Endodermal cell (in vitro differentiated cells): ENCODE measurements around the gene DCAF11. TPM values are rescaled to one million over a fixed set of nuclear protein-coding genes. Genes with fewer than 3 reads are reported as not detected.

ENCODE experiments used
- DNase-seq: peaks from one replicate; pipeline ENCODE4 v3.0.0-alpha.2; 2017
- H3K27ac ChIP-seq: 2 replicates; pipeline ENCODE4 v1.5.1; 2013; ENCODE audit warnings: mild to moderate bottlenecking, low read depth, low read length, moderate library complexity
- H3K27me3 ChIP-seq: 2 replicates; pipeline ENCODE4 v1.6.1; 2013; ENCODE audit warnings: mild to moderate bottlenecking, low read length, moderate library complexity; ENCODE audit not compliant: insufficient read depth, control insufficient read depth, poor library complexity, severe bottlenecking
- H3K36me3 ChIP-seq: 2 replicates; pipeline ENCODE4 v1.7.0; 2013; ENCODE audit warnings: mild to moderate bottlenecking, low read length, moderate library complexity; ENCODE audit not compliant: control insufficient read depth, insufficient read depth
- H3K4me1 ChIP-seq: one replicate; pipeline ENCODE4 v1.7.0; 2013; ENCODE audit warnings: low read length; ENCODE audit not compliant: control insufficient read depth, insufficient read depth
- H3K4me3 ChIP-seq: 2 replicates; pipeline ENCODE4 v1.5.1; 2013; ENCODE audit warnings: mild to moderate bottlenecking, low read length, moderate library complexity
- H3K9ac ChIP-seq: 2 replicates; pipeline ENCODE4 v1.6.1; 2013; ENCODE audit warnings: mild to moderate bottlenecking, low read length, moderate library complexity; ENCODE audit not compliant: poor library complexity, severe bottlenecking; ENCODE audit errors: extremely low read depth
- H3K9me3 ChIP-seq: 2 replicates; pipeline ENCODE4 v1.6.1; 2013; ENCODE audit warnings: mild to moderate bottlenecking, low read length, moderate library complexity; ENCODE audit not compliant: control insufficient read depth
- H3K27ac Mint-ChIP-seq: 2 replicates; pipeline ENCODE4 v1.8.0; 2020; ENCODE audit warnings: mixed read lengths
- H3K27me3 Mint-ChIP-seq: 2 replicates; pipeline ENCODE4 v1.8.0; 2021; ENCODE audit warnings: mild to moderate bottlenecking, mixed read lengths; ENCODE audit not compliant: insufficient read depth
- H3K36me3 Mint-ChIP-seq: 2 replicates; pipeline ENCODE4 v1.8.0; 2020; ENCODE audit warnings: low read depth, mixed read lengths
- H3K4me1 Mint-ChIP-seq: 2 replicates; pipeline ENCODE4 v1.8.0; 2020; ENCODE audit warnings: mixed read lengths
- H3K4me3 Mint-ChIP-seq: 2 replicates; pipeline ENCODE4 v1.8.0; 2020; ENCODE audit warnings: mild to moderate bottlenecking, moderate library complexity, mixed read lengths
- H3K9me3 Mint-ChIP-seq: 2 replicates; pipeline ENCODE4 v1.8.0; 2020; ENCODE audit warnings: mild to moderate bottlenecking, mixed read lengths
- CTCF ChIP-seq: fragments of 200-600 bp; sonication (generic); conservative IDR thresholded peaks from 2 replicates; pipeline ENCODE4 v1.5.0; 2021; ENCODE audit warnings: antibody characterized with exemption, mild to moderate bottlenecking
- WGBS, 2 experiments: methylation state at CpG; one replicate each; pipeline versions ENCODE4 v1.1.5 to v1.1.7; 2013; ENCODE audit warnings: missing lambda C conversion rate in 2 of 2, mixed read lengths in 1 of 2; ENCODE audit not compliant: insufficient coverage in 1 of 2, insufficient read length in 1 of 2; 5-methylcytosine and 5-hydroxymethylcytosine counted together
- total RNA-seq, 2 donors: library from RNA; stranded (reverse); fragmentation: NEBNext Ultra II Directional in 1 of 2; extraction: Animal tissue kit (Norgen Biotek cat#: 25700) in 1 of 2; gene quantifications; 2 replicates in 1 of 2; 3 replicates in 1 of 2; pipeline ENCODE4 v1.2.1, GENCODE V29; 2021

The DCAF11 gene
- total RNA-seq, 2 donors from 2014 or later = 71.1 to 72.2 TPM

- no peaks in the 10 kb centered on the region for H3K27me3 ChIP-seq
- peaks cover 24% of the 10 kb centered on the region for H3K9me3 ChIP-seq
- no peaks in the 10 kb centered on the region for H3K4me1 ChIP-seq
- Mint-ChIP-seq H3K9me3 (peaks cover 30% of the 10 kb centered on the region), H3K36me3 (peaks cover 34% of the 10 kb centered on the region), H3K4me1 (peaks cover 3% of the 10 kb centered on the region), H3K27ac (no peak overlapping the region), H3K4me3 (no peak overlapping the region), H3K27me3 (no peaks in the 10 kb centered on the region)
- no peak overlapping the region for H3K27ac ChIP-seq
- no peak for DNase-seq
- TF ChIP-seq CTCF = no peak
- no peak overlapping the region for H3K4me3 ChIP-seq
- no peak overlapping the region for H3K9ac ChIP-seq
- H3K36me3 ChIP-seq = peaks cover 8% of the 10 kb centered on the region
- 96% methylated on average over 3 of the region's 4 CpGs; no CpG with 5 or more reads in 1 of the 2 experiments for WGBS, 2 experiments
These were observed 7.8 kb upstream of the DCAF11 start for GRCh38 chr14:24106672-24107271.

GRCh38 chr14:24108336-24108874 is 6.2 kb upstream of the DCAF11 start:
- H3K27me3 Mint-ChIP-seq = no peaks in the 10 kb centered on the region
- Histone ChIP-seq H3K4me3 (no peak overlapping the region), H3K4me1 (no peaks in the 10 kb centered on the region), H3K9me3 (peaks cover 21% of the 10 kb centered on the region), H3K9ac (no peak overlapping the region), H3K27me3 (no peaks in the 10 kb centered on the region), H3K27ac (no peak overlapping the region), H3K36me3 (peaks cover 8% of the 10 kb centered on the region)
- WGBS, 2 experiments = 46 to 52% methylated on average over 3 to 5 of the region's 5 CpGs
- peaks cover 3% of the 10 kb centered on the region for H3K4me1 Mint-ChIP-seq
- no peak for DNase-seq
- H3K4me3 Mint-ChIP-seq = no peak overlapping the region
- no peak for TF ChIP-seq CTCF
- peaks cover 25% of the 10 kb centered on the region for H3K9me3 Mint-ChIP-seq
- peaks cover 20% of the 10 kb centered on the region for H3K36me3 Mint-ChIP-seq
- H3K27ac Mint-ChIP-seq = no peak overlapping the region

- Mint-ChIP-seq H3K9me3 (peaks cover 11% of the 10 kb centered on the region), H3K36me3 (peaks cover 7% of the 10 kb centered on the region), H3K27me3 (no peaks in the 10 kb centered on the region), H3K4me3 (no peak overlapping the region), H3K4me1 (peaks cover 3% of the 10 kb centered on the region), H3K27ac (no peak overlapping the region)
- Histone ChIP-seq H3K9ac (no peak overlapping the region), H3K27ac (no peak overlapping the region), H3K27me3 (no peaks in the 10 kb centered on the region), H3K9me3 (peaks cover 5% of the 10 kb centered on the region), H3K4me1 (no peaks in the 10 kb centered on the region), H3K4me3 (no peak overlapping the region), H3K36me3 (no peaks in the 10 kb centered on the region)
- no peak for TF ChIP-seq CTCF
- DNase-seq = no peak
- WGBS, 2 experiments = 94 to 97% methylated on average over 5 to 9 of the region's 9 CpGs
These were observed 4.5 kb upstream of the DCAF11 start for GRCh38 chr14:24110060-24110459.
